ENCODE measurements around the gene RUFY2. TPM values are rescaled to one million over a fixed set of nuclear protein-coding genes. Genes with fewer than 3 reads are reported as not detected.

Gene RUFY2
- polyA plus RNA-seq, 1 experiment, result 14.7 TPM

DNA sequence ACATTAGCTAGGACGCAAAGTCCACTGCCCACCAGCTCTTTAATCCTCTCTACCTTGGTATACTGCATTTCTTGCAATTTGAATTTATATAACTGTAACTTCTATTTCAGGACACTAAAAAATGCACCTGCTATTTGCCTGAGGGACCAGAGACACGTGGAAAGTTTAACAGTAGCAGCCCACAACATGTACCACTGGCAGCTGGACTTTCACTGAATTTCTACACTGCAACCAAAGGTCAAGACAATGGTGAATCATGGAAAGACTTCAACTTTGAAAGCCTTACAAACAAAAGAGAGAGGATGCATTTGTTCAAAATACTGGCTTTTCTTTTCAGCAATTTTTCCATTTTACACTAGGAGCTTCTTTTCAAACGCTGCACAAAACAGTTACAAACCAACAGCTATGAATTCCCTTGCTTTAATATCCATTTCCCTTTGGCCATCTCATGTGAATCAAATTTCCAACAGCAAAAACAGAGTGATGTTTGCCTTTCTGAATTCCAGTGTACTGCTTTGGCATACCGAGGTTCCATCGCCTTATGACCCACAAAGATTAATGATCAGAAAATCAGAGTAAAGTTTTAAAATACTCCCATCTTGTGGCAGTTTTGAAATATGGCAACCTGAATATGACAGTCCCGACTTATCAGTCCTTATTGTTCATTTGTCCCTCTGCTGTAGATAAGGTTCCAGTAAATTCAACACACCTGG lies 105.1 kb downstream of the RUFY2 start:
- Histone ChIP-seq H3K27me3 (ENCODE audit: control insufficient read depth, insufficient read depth, low read length) (no peaks in the 10 kb centered on the region), H3K9me3 (ENCODE audit: control insufficient read depth, insufficient read depth, low read length) (no peaks in the 10 kb centered on the region), H3K27ac (ENCODE audit: low read depth, low read length) (no peak overlapping the region), H3K4me3 (ENCODE audit: low read depth, low read length) (no peak overlapping the region)
- ChIA-PET CTCF (interaction anchor here (0.6 to 7.6 kb wide), 37 partner anchors 11 to 605 kb away, joined by 3 to 163 read pairs (median 4); no protein-coding TSS in a partner anchor), POLR2A (interaction anchor here (0.9 to 1.3 kb wide), 2 partner anchors 30 to 89 kb away, joined by 3 to 4 read pairs; partner anchors contain the start of gene HNRNPH3)
- peak; percentile 34 for DNase-seq (ENCODE audit: low read depth, low spot score)
- TF ChIP-seq, protein P1, sequence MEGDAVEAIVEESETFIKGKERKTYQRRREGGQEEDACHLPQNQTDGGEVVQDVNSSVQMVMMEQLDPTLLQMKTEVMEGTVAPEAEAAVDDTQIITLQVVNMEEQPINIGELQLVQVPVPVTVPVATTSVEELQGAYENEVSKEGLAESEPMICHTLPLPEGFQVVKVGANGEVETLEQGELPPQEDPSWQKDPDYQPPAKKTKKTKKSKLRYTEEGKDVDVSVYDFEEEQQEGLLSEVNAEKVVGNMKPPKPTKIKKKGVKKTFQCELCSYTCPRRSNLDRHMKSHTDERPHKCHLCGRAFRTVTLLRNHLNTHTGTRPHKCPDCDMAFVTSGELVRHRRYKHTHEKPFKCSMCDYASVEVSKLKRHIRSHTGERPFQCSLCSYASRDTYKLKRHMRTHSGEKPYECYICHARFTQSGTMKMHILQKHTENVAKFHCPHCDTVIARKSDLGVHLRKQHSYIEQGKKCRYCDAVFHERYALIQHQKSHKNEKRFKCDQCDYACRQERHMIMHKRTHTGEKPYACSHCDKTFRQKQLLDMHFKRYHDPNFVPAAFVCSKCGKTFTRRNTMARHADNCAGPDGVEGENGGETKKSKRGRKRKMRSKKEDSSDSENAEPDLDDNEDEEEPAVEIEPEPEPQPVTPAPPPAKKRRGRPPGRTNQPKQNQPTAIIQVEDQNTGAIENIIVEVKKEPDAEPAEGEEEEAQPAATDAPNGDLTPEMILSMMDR (IDR thresholded peaks at IDR 0.05; ENCODE audit: low read depth, low read length), result peak; percentile 69

DNA sequence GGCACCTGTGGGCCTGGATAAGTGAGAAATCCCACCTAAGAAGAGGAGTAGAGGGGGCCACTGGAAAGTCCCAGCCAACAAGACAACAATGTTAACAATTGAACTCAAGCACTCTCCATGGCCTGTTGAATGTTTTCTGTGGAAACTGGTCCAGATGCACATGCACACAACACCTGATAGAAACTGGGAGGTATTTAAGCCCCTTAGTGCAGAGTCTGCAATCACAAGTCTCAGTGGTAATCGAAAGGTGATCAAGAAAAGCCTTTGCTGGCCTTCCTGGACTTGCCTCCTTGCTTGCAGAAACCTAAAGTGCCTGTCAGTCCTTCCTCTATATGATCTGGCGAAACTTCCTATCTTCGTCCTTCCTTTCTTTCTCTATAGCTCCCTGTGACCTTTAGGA lies 105.8 kb downstream of the RUFY2 start:
- Histone ChIP-seq H3K4me3 (ENCODE audit: low read depth, low read length) (no peak overlapping the region), H3K27ac (ENCODE audit: low read depth, low read length) (no peak overlapping the region), H3K9me3 (ENCODE audit: control insufficient read depth, insufficient read depth, low read length) (no peaks in the 10 kb centered on the region), H3K27me3 (ENCODE audit: control insufficient read depth, insufficient read depth, low read length) (no peaks in the 10 kb centered on the region)
- TF ChIP-seq, protein P1 (IDR thresholded peaks at IDR 0.05; ENCODE audit: low read depth, low read length), result no peak
- ChIA-PET POLR2A (interaction anchor here (0.9 to 1.3 kb wide), 2 partner anchors 30 to 89 kb away, joined by 3 to 4 read pairs; partner anchors contain the start of gene HNRNPH3), CTCF (interaction anchor here (0.6 to 7.6 kb wide), 32 partner anchors 12 to 604 kb away, joined by 3 to 163 read pairs (median 4); no protein-coding TSS in a partner anchor)
- no peak for DNase-seq (ENCODE audit: low read depth, low spot score)

DNA sequence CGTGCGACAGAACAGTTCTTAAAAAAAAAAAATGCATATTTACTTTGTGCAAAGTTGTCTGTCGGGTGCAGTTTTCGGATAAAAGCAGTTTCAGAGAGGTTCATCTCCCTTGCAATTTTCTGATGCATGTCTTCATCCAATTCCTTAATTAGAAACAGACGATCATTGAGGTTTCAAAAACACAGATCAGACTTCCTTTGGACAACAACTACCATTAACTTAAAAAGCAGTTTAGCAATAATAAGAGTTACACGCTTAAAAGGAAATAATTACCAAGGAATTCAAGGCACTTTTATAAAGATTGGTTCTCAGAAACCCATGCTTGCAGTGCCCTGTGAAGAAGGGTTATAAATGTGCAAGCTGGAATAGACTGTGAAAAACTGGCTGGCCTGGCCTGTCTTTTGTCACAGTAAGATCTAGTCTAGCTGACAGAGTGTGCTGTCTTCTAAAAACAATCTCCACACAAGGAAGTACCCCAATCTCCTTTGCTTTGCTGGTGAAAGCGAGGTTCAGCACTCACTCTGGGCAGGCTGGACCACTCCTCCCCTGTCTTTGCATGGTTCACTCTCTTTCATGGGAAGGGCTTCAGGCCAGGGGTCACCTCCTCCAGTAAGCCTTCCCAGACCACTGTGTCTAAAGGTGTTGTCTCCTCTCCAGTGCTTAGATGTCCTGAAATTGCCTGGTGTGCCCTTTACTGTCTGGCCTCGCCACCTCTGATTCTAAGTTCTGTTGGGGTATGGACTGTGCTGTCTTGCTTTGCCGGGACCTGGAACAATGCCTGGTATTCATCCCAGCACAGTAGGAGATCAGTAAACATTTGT lies 110.0 kb downstream of the RUFY2 start:
- CTCF ChIA-PET, result interaction anchor here (0.6 to 7.6 kb wide), 3 partner anchors 85 to 247 kb away, joined by 3 to 163 read pairs (median 3); no protein-coding TSS in a partner anchor
- POLR2A ChIA-PET, result no interaction called here
- TF ChIP-seq, protein P1 (IDR thresholded peaks at IDR 0.05; ENCODE audit: low read depth, low read length), result no peak
- no peaks in the 10 kb centered on the region for H3K27me3 ChIP-seq (ENCODE audit: control insufficient read depth, insufficient read depth, low read length)
- no peak overlapping the region for H3K27ac ChIP-seq (ENCODE audit: low read depth, low read length)
- H3K4me3 ChIP-seq (ENCODE audit: low read depth, low read length), result no peak overlapping the region
- no peaks in the 10 kb centered on the region for H3K9me3 ChIP-seq (ENCODE audit: control insufficient read depth, insufficient read depth, low read length)
- DNase-seq (ENCODE audit: low read depth, low spot score), result no peak

Other genes with a start within 250 kb of the RUFY2 start
- 0.06 TPM in 1 of 2 replicates, not detected in the other for gene ATOH7, start 175.2 kb downstream of the RUFY2 start, polyA plus RNA-seq (2011; rRNA removed)
- 87.8 and 113 TPM in 2 replicates for gene HNRNPH3, start 75.2 kb downstream of the RUFY2 start, polyA plus RNA-seq (2011; rRNA removed)
- 1.2 and 1.4 TPM in 2 replicates for gene PBLD, start 74.3 kb downstream of the RUFY2 start, polyA plus RNA-seq (2011; rRNA removed)
- gene DNA2, start 64.7 kb upstream of the RUFY2 start, polyA plus RNA-seq (2011; rRNA removed), result 1.6 and 2.5 TPM in 2 replicates
- gene SLC25A16, start 120.2 kb upstream of the RUFY2 start, polyA plus RNA-seq (2011; rRNA removed), result 13.8 and 21.2 TPM in 2 replicates
- 2.4 and 3.4 TPM in 2 replicates for gene TET1, start 153.1 kb upstream of the RUFY2 start, polyA plus RNA-seq (2011; rRNA removed)

All from AG04450 (cell line).